Motor neuron (in vitro differentiated cells): ENCODE results near the gene ZNF726. TPM values are rescaled to one million over a fixed set of nuclear protein-coding genes. Genes with fewer than 3 reads are reported as not detected.

Experiments used
- total RNA-seq, 8 experiments: library from RNA; unstranded; fragments of 300-600 nt; gene quantifications; 2 replicates each; pipeline versions ENCODE4 v1.2.3 to v1.2.4, GENCODE V29; 2022

Gene ZNF726
- total RNA-seq, 8 experiments from 2014 or later, result 0.71 to 9.0 (median 3.1) TPM

Other genes starting within 250 kb of the ZNF726 start
- gene ZNF675, start 227.7 kb upstream of the ZNF726 start, total RNA-seq, result 10 to 100 TPM in 6 of 8 experiments, 1 to 10 TPM in 2; 5.6 to 24.7 (median 16.7) TPM
- gene ZNF681, start 156.0 kb upstream of the ZNF726 start, total RNA-seq, result 1 to 10 TPM in 5 of 8 experiments, under 1 TPM in 2, not detected in 1; 0.05 to 6.6 (median 4.6) TPM
- 10 to 100 TPM in 6 of 8 experiments, 1 to 10 TPM in 2; 3.3 to 45.3 (median 38.5) TPM for gene ZNF254, start 172.3 kb downstream of the ZNF726 start, total RNA-seq